Measurements from ENCODE around the gene DNAH6. TPM values are rescaled to one million over a fixed set of nuclear protein-coding genes. Genes with fewer than 3 reads are reported as not detected.
"Not testable (repeated sequence)": the region's sequence is repeated elsewhere in the genome, so short reads cannot be mapped to it uniquely, and the experiment has no call there.

The DNAH6 gene, protein sequence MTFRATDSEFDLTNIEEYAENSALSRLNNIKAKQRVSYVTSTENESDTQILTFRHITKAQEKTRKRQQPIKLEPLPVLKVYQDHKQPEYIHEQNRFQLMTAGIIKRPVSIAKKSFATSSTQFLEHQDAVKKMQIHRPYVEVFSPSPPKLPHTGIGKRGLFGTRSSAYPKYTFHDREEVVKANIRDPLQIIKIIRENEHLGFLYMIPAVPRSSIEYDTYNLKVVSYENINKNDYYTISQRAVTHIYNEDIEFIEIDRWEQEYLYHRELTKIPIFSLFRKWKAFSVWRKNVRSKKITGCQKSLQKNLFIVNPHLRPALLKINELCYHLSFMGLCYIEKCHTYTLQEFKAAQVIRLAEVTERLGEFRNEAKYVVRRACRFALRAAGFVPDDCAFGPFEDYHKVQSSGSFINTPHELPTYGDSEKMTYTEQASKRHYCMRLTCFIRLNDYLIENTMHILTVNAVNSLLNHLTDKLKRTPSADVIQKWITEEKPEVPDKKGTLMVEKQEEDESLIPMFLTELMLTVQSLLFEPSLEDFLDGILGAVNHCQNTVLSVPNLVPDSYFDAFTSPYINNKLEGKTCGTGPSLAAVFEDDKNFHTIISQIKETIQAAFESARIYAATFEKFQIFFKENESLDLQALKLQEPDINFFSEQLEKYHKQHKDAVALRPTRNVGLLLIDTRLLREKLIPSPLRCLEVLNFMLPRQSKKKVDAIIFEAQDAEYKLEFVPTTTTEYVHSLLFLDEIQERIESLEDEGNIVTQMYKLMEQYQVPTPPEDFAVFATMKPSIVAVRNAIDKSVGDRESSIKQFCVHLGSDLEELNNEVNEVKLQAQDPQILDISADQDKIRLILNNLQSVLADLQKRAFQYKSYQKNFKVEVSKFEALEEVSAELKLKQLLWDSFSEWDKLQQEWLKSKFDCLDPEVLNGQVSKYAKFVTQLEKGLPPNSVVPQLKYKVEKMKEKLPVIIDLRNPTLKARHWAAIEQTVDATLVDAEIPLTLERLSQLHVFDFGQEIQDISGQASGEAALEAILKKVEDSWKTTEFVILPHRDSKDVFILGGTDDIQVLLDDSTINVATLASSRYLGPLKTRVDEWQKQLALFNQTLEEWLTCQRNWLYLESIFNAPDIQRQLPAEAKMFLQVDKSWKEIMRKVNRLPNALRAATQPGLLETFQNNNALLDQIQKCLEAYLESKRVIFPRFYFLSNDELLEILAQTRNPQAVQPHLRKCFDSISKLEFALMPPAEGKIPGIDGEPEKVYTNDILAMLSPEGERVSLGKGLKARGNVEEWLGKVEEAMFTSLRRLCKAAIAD (N-terminal part only)
- 0.54 TPM for total RNA-seq

DNA sequence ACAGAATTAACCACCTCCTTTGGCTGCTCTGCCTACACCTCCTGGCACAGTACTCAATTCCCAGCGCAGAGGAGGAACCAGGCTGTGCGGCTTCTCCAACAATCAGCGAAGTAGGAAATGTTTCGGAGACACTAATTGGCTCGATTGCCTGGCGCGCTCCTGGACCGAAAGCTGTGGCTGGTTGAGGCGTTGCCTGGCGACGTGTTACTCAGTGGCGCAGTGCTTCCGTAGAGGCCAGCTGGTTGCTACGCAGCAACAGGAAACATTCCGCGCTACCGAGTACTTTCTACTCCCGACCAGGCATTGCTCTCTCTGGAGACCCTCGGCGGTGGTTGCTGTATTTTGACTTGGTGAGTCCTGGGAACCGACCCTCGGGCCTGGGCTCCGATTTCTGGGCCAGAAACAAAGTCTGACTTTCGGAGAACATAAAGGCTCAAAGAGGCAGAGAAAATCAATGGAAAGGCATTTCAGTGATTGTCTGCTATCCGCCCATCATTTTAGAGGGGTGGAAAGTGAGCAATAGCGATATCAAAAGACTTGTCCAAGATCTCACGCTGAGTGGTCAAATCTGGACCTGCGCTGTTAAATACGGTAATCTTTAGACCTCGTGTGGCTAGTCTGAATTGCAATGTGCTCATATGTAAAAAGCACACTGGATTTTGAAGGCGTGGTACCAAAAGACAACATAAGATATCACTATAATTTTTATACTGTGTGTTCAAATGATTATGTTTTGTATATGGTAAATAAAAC is at the start of gene DNAH6:
Gene DNAH6, plus strand, starts transcription at position 265 of the 753 bp plus-strand sequence. CDS start 1,329 bp downstream, outside the sequence.
- DNase-seq (ENCODE audit: low read depth in 2 of 3, low spot score in 2 of 3) = peak; percentile 66 to 94 (median 86)

- DNase-seq (ENCODE audit: low read depth in 2 of 3, low spot score in 2 of 3) = no peak
These were observed 48.9 kb upstream of the DNAH6 start for GRCh38 chr2:84467389-84467788.

- not testable (repeated sequence) for DNase-seq (ENCODE audit: low read depth in 2 of 3, low spot score in 2 of 3)
These were observed 43.9 kb upstream of the DNAH6 start for GRCh38 chr2:84472423-84472822.

DNA sequence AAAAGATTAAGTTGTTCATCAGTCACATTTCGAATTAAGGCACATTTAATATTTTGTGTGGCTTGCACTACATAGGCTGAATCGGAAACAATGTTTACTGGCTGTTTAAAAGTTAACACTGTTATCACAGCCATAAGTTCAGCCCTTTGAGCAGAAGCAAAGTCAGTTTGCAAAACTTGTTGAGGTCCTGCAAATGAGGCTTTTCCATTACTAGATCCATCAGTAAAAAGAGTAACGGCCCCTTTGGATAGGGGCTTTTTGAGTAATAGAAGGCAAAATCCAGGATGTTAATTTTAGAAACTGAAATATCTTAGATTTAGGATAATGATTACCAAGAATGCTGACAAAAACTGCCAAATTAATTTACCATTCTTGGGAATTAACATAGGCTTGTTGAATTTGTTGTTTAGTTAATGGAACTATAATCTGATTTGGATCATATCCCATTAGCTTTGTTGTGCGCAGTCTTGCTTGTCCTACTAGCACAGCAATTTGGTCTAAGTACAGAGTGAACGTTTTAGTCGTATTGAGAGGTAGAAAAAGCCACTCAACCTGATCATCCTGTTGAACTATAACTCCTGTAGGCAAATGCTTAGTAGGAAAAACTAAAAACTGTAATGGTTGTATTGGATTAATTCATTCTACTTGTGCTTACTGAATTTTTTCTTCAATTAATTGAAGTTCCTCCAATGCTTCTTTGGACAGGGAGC is 43.3 kb upstream of the DNAH6 start:
- DNase-seq (ENCODE audit: low read depth in 2 of 3, low spot score in 2 of 3) = no peak

- DNase-seq (ENCODE audit: low read depth in 2 of 3, low spot score in 2 of 3) = no peak
These were observed 42.1 kb upstream of the DNAH6 start for GRCh38 chr2:84474176-84474575.

DNA sequence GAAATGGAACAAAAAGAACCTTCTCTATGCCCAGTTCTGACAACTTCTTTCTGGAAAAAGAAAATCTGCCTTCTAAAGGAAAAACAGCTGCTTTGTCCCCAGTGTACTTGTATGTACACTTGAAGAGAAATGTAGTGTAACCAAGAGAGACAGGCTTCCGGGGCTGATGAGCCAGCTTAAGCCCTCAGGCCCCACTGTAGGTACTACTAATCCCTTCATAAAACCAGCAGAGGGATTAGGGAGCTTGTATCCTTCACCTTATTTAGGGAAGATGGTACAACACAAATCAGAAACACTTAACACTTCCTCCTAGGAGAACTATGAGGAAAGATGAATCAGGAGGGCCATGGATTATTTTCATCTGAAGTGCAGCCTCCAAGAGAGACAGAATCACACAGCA is 38.4 kb upstream of the DNAH6 start:
- DNase-seq (ENCODE audit: low read depth in 2 of 3, low spot score in 2 of 3) = no peak

GRCh38 chr2:84478867-84479266 is 37.4 kb upstream of the DNAH6 start:
- DNase-seq (ENCODE audit: low read depth in 2 of 3, low spot score in 2 of 3) = no peak

DNA sequence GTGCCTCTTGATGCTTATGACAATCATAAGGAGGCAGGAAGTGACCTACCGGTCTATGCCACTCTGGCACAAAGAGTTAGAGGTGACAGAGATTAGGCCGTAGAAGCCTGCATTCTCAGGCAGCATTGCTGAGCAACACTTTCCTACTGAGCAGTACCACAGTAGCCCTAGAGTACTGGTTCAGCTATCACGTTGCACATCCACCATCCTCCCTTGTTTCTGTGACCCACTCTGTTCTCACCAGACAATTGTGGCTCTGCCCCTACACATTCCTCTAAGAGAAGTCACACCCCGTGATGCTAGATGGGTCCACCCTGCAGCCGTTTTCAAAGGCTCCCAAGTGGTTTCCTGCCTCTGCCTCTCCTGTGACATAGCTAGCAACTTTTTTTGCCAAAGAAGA is 34.6 kb upstream of the DNAH6 start:
- DNase-seq (ENCODE audit: low read depth in 2 of 3, low spot score in 2 of 3) = no peak

DNA sequence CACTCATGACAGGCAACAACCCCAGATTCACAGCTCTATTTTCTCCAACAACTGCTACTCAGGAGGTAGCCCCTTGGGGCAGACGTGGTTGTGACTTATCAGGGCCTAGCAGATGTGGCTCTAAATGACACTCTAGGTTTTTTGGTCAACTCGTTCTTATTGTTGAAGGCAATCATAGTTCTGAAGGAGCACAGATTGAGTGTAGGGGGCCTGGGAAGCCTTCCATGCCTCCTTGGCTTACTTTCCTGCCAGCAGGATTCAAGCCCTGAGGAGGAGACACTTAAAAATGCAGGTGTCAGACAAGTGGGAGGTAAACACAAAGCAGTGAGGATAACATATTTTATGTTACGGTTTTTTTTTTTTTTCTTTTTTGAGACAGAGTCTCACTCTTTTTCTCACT is 33.7 kb upstream of the DNAH6 start:
- DNase-seq (ENCODE audit: low read depth in 2 of 3, low spot score in 2 of 3) = no peak

GRCh38 chr2:84483320-84483719 is 33.0 kb upstream of the DNAH6 start:
- no peak for DNase-seq (ENCODE audit: low read depth in 2 of 3, low spot score in 2 of 3)

DNA sequence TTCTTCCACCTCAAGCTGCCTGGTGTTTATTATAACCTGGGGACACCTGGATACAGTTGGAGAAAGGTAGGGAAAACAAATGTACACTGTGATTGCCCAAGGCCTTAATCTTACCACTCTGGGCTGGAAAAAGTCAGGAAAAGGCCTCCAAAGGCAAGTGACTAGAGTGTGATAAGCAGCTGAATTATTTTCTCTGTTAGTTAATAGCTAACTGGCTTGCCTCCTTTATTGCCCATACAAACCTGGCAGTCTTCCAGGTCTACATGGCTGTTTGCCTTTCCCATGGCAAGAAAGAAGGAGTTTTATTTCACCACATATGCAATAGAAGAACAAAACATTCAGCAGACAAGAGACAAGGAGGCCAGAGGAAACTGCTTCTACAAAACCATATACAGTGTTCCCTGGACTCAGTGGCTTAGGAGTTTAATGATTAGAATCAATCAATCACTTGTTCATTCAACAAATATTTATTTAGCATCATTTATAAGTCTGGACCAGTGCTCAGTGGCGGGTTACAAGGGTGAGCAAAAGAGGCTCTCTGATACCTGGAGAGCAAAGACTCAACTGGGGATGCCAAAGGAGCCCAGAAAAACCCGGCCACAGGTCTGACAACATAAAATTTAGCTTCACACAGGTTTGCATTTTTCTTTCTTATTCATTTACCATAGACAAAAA is 29.7 kb upstream of the DNAH6 start:
- no peak for DNase-seq (ENCODE audit: low read depth in 2 of 3, low spot score in 2 of 3)

DNA sequence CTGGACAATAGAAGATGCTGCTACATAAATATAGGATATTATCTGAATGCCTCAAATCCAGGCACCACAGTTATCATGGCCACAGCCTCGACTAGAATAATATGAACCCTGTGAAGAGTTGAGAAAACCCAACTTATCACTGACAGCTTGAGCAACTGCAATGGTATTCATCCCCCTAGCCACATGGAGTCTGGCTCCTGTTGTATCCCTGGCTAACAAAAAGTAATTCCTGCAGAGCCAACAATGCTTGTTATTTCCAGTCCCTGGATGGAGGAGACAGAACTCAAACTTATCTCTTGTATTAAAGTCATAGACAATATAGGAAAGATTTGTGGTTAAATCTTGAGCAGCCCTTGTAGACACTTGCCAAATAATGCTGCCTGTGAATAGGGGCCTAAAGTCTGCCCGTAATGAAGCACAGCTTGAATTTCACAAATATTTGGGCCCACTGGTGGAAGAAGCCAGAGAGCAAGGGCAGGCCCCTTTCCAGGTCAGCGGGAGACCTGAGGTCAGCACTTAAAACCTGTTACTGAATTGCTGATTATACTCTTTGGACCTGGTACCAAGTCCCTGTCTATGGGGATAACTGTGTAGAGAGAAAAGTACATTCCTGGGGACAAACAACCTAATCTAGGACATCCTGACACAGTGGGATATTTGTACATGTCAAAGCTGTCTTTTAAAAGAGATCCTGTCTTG is 28.9 kb upstream of the DNAH6 start:
- DNase-seq (ENCODE audit: low read depth in 2 of 3, low spot score in 2 of 3) = no peak

DNA sequence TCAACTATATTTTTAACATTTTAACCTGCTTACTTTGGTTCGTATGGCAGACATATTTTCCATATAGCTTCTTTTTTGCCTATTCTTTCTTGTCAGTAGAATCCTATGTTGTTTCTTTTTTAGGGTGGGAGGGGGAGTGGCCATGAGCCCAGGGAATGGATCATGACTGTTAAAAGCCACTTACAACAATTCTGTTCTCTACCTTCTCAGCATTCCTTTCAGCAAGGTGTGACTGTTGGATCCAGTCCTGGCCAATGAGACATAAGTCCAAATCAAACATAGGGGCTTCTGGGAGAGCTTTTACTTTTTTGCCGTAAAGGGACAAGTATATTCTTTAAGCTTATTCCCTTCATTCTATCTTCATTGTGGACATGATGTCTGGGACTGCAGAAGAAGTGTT is 25.0 kb upstream of the DNAH6 start:
- no peak for DNase-seq (ENCODE audit: low read depth in 2 of 3, low spot score in 2 of 3)

DNA sequence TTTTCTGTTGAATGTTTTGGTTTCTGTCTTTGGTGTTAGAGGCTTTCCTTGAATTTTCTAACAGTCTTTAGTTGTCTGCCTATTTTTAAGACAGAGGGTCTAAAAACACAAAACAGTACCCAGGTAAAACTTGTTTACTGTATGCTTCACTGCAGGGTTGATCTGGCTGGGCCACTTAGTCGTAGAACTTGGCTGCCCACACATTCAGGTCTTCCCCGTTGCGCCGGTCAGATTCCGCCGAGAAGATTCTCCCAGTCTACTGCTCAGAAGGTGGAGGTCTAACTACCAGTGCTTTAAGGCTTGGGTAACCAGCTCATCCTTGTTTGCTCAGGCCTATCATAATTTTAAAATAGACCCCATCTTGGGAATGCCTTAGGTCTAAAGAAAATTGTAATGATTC is 24.6 kb upstream of the DNAH6 start:
- DNase-seq (ENCODE audit: low read depth in 2 of 3, low spot score in 2 of 3) = no peak

DNA sequence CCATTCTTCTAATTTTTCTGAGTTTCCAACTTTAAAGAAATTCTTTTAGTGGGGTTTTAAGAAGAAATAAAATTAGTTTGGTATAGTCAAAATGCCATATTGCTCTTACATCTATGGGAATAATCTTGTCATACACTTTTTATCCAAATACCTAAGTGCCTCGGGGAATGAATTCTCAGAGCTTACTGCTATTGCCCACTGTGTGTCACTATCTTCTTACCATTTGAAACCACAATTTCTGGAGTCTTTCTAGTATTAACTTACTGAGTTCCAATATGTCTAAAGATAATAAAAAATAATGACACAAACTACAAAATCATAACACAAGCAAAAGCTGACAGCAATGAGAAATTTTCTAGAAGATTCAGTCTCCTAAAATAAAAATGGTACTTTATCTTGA is 23.7 kb upstream of the DNAH6 start:
- no peak for DNase-seq (ENCODE audit: low read depth in 2 of 3, low spot score in 2 of 3)

DNA sequence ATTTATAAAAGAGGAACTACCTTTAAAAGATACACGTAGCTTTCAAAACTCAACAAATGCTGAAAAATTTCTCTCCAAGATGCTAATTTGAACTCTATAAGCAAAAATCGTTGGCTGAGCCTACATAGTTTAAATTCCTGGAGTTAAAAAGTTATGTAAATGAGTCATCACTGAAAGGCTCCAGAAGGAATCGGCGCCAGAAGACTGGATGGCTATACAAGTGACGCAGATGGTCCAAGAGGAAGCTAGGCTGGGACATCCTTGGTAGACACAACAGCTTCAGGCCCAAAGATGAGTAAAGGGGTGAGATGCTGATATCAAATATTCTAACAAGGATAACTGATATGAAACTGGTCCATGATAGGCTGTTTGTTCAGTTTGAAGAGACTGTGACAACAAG is 22.8 kb upstream of the DNAH6 start:
- DNase-seq (ENCODE audit: low read depth in 2 of 3, low spot score in 2 of 3) = no peak

DNA sequence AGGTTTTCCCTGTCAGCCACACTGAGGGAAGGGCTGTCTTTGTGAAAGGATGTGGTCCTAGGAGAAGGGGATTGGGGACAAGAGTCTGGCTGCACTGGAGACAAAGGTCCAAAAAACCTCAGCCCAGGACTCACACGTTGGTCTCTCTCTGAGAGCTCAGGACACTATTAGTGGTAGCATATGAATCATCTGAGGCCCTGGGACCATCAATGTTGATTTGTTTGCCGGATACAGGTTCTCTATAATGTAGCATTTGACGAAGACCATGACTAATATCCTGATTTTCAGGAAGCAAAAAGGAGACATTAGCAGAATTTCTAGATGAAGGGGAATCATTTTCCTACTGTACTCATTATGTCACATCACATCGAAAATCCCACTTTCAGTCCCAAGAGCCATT is 22.2 kb upstream of the DNAH6 start:
- no peak for DNase-seq (ENCODE audit: low read depth in 2 of 3, low spot score in 2 of 3)

GRCh38 chr2:84495539-84496146 is 20.7 kb upstream of the DNAH6 start:
- peak; percentile 44 to 82 (median 63) for DNase-seq (ENCODE audit: low read depth in 2 of 3, low spot score in 2 of 3)
